H1 (cell line): ENCODE results near the gene AKIRIN1. TPM values are rescaled to one million over a fixed set of nuclear protein-coding genes. Genes with fewer than 3 reads are reported as not detected.
"Not testable (repeated sequence)": the region's sequence is repeated elsewhere in the genome, so short reads cannot be mapped to it uniquely, and the experiment has no call there.

Source experiments
- CTCF ChIA-PET: fragments of 300-600 bp; sonication (Branson Sonifier 250); formaldehyde crosslinking; loops from one replicate; lab custom pipeline; 2021; ENCODE audit not compliant: partially characterized antibody; lab: Charles Lee
- POLR2A ChIA-PET: fragments of 300-600 bp; sonication (Branson Sonifier 250); formaldehyde crosslinking; loops from one replicate; lab custom pipeline; 2021; ENCODE audit warnings: inconsistent platforms; ENCODE audit not compliant: partially characterized antibody; lab: Charles Lee
- DNase-seq, 2 experiments: peaks; one replicate each; pipeline versions ENCODE4 v3.0.0 to v3.0.0-alpha.2; 2010 to 2022; ENCODE audit warnings: low spot score in 2 of 2, low read depth in 1 of 2, mixed read lengths in 1 of 2
- FAIRE-seq: peaks from 2 replicates; lab custom pipeline; 2011; peaks lifted over from hg19 to GRCh38; lab: Jason Lieb, UNC
- H2AFZ ChIP-seq: 2 replicates; pipeline ENCODE4 v1.8.1; 2012; ENCODE audit warnings: low read length, inconsistent platforms
- H2AK5ac ChIP-seq: 2 replicates; pipeline ENCODE4 v1.6.1; 2013; ENCODE audit warnings: low read depth, low read length
- H2BK120ac ChIP-seq: replicated peaks from 2 replicates; pipeline ENCODE3; 2013; ENCODE audit warnings: low read depth, low read length, inconsistent platforms
- H2BK12ac ChIP-seq: 2 replicates; pipeline ENCODE4 v1.6.1; 2013; ENCODE audit warnings: low read depth, low read length
- H2BK15ac ChIP-seq: 2 replicates; pipeline ENCODE4 v1.6.1; 2013; ENCODE audit warnings: low read length
- H2BK20ac ChIP-seq: 2 replicates; pipeline ENCODE4 v1.6.1; 2013; ENCODE audit warnings: low read length
- H2BK5ac ChIP-seq: 2 replicates; pipeline ENCODE4 v1.6.1; 2013; ENCODE audit warnings: low read depth, low read length
- H3K14ac ChIP-seq: 2 replicates; pipeline ENCODE4 v1.6.1; 2013; ENCODE audit warnings: inconsistent platforms; ENCODE audit not compliant: insufficient read length
- H3K18ac ChIP-seq: 2 replicates; pipeline ENCODE4 v1.6.1; 2013; ENCODE audit warnings: low read length; ENCODE audit errors: extremely low read depth
- H3K23ac ChIP-seq: 2 replicates; pipeline ENCODE4 v1.6.1; 2013; ENCODE audit warnings: inconsistent platforms; ENCODE audit not compliant: insufficient read length
- H3K23me2 ChIP-seq: 2 replicates; pipeline ENCODE4 v1.6.1; 2013; ENCODE audit warnings: low read depth, low read length
- H3K27ac ChIP-seq: 2 replicates; pipeline ENCODE4 v1.6.1; 2011; ENCODE audit warnings: low read depth, low read length, inconsistent platforms
- H3K27me3 ChIP-seq, 4 experiments: replicated peaks in 1 of 4; 1 replicate in 1 of 4; 2 replicates in 3 of 4; pipeline versions ENCODE4 v1.6.1 to v1.8.1; 2011 to 2013; ENCODE audit warnings: low read length in 3 of 4, mild to moderate bottlenecking in 3 of 4, inconsistent platforms in 2 of 4, mixed read lengths in 2 of 4, moderate library complexity in 1 of 4; ENCODE audit not compliant: control insufficient read depth in 3 of 4, insufficient read depth in 3 of 4; ENCODE audit errors: extremely low read depth in 1 of 4
- H3K36me3 ChIP-seq, 4 experiments: 2 replicates each; pipeline versions ENCODE4 v1.6.1 to v1.8.1; 2011 to 2013; ENCODE audit warnings: mild to moderate bottlenecking in 4 of 4, low read length in 3 of 4, moderate library complexity in 2 of 4, control low read depth in 1 of 4, inconsistent platforms in 1 of 4; ENCODE audit not compliant: insufficient read depth in 4 of 4, control insufficient read depth in 2 of 4
- H3K4ac ChIP-seq: replicated peaks from 2 replicates; pipeline ENCODE3; 2013; ENCODE audit warnings: low read length, low read depth, mixed read lengths, inconsistent platforms; ENCODE audit not compliant: insufficient read length
- H3K4me1 ChIP-seq, 4 experiments: replicated peaks in 1 of 4; 1 replicate in 1 of 4; 2 replicates in 3 of 4; pipeline versions ENCODE4 v1.6.1 to v1.8.1; 2011 to 2013; ENCODE audit warnings: low read length in 3 of 4, inconsistent platforms in 2 of 4, mixed read lengths in 1 of 4; ENCODE audit not compliant: insufficient read depth in 4 of 4, control insufficient read depth in 3 of 4
- H3K4me2 ChIP-seq, 2 experiments: 2 replicates each; pipeline versions ENCODE4 v1.6.1 to v1.8.1; 2011 to 2013; ENCODE audit warnings: low read depth in 2 of 2, low read length in 2 of 2, control low read depth in 1 of 2, inconsistent platforms in 1 of 2, mild to moderate bottlenecking in 1 of 2; ENCODE audit not compliant: insufficient read depth in 1 of 2
- H3K4me3 ChIP-seq, 4 experiments: fragments of 200-600, 300-600 bp in 1 of 4; sonication (generic), shearing (Covaris generic), sonication (Bioruptor Twin) in 1 of 4; 2 replicates each; pipeline versions ENCODE4 v1.5.1 to v1.8.1; 2011 to 2016; ENCODE audit warnings: low read length in 4 of 4, low read depth in 3 of 4, control low read depth in 2 of 4, inconsistent platforms in 2 of 4, mild to moderate bottlenecking in 2 of 4, mixed read lengths in 1 of 4, moderate library complexity in 1 of 4; ENCODE audit not compliant: insufficient read depth in 2 of 4; ENCODE audit errors: extremely low read depth in 1 of 4
- H3K56ac ChIP-seq: replicated peaks from 2 replicates; pipeline ENCODE3; 2013; ENCODE audit warnings: low read depth, mild to moderate bottlenecking, mixed read lengths, low read length, inconsistent platforms; ENCODE audit not compliant: insufficient read length
- H3K79me1 ChIP-seq: 2 replicates; pipeline ENCODE4 v1.6.1; 2013; ENCODE audit warnings: low read depth, low read length, control low read depth
- H3K79me2 ChIP-seq, 2 experiments: 2 replicates each; pipeline versions ENCODE4 v1.6.1 to v1.8.1; 2012 to 2013; ENCODE audit warnings: low read length in 2 of 2, mild to moderate bottlenecking in 2 of 2, inconsistent platforms in 1 of 2; ENCODE audit not compliant: insufficient read depth in 2 of 2, control insufficient read depth in 1 of 2
- H3K9ac ChIP-seq, 4 experiments: replicated peaks in 1 of 4; 1 replicate in 1 of 4; 2 replicates in 3 of 4; pipeline versions ENCODE4 v1.6.1 to v1.8.1; 2011 to 2013; ENCODE audit warnings: low read depth in 3 of 4, low read length in 3 of 4, control low read depth in 2 of 4, mild to moderate bottlenecking in 2 of 4, moderate library complexity in 2 of 4, inconsistent platforms in 1 of 4; ENCODE audit errors: extremely low read depth in 1 of 4
- H3K9me3 ChIP-seq, 2 experiments: 2 replicates each; pipeline versions ENCODE4 v1.6.1 to v1.8.1; 2012 to 2013; ENCODE audit warnings: mild to moderate bottlenecking in 2 of 2, moderate library complexity in 2 of 2, control low read depth in 1 of 2, inconsistent platforms in 1 of 2, low read depth in 1 of 2, low read length in 1 of 2, mixed read lengths in 1 of 2; ENCODE audit not compliant: insufficient read depth in 2 of 2
- H4K20me1 ChIP-seq, 2 experiments: replicated peaks in 1 of 2; 2 replicates each; pipeline versions ENCODE3 to v1.8.1; 2011 to 2013; ENCODE audit warnings: inconsistent platforms in 2 of 2, low read length in 2 of 2, mild to moderate bottlenecking in 1 of 2; ENCODE audit not compliant: insufficient read depth in 2 of 2, control insufficient read depth in 1 of 2
- H4K5ac ChIP-seq: 2 replicates; pipeline ENCODE4 v1.6.1; 2013; ENCODE audit warnings: low read length, low read depth, mixed read lengths, inconsistent platforms; ENCODE audit not compliant: insufficient read length
- H4K8ac ChIP-seq: 2 replicates; pipeline ENCODE4 v1.8.0; 2013; ENCODE audit warnings: mild to moderate bottlenecking, moderate library complexity, low read length, inconsistent platforms; ENCODE audit not compliant: insufficient read depth; ENCODE audit errors: extremely low read depth
- H4K91ac ChIP-seq: replicated peaks from 2 replicates; pipeline ENCODE3; 2013; ENCODE audit warnings: low read length, mixed read lengths, inconsistent platforms; ENCODE audit not compliant: insufficient read length
- WGBS, 2 experiments: shearing (Covaris generic) in 1 of 2; methylation state at CpG; one replicate each; pipeline versions ENCODE4 v1.1.6 to v1.1.7; 2013 to 2015; ENCODE audit warnings: low lambda C conversion rate in 2 of 2, mixed read lengths in 2 of 2, inconsistent platforms in 1 of 2, low coverage in 1 of 2, missing lambda C conversion rate in 1 of 2; ENCODE audit not compliant: insufficient replicate concordance in 2 of 2, insufficient coverage in 1 of 2, insufficient read length in 1 of 2; ENCODE audit errors: extremely low coverage in 1 of 2, missing lambda C conversion rate in 1 of 2; 5-methylcytosine and 5-hydroxymethylcytosine counted together
- polyA plus RNA-seq, 7 experiments: library from polyadenylated mRNA; depleted of rRNA in 3 of 7; stranded (reverse) in 5 of 7; unstranded in 2 of 7; fragments of >200 nt in 5 of 7; fragments of 200-250 nt in 2 of 7; gene quantifications; 1 replicate in 5 of 7; 2 replicates in 1 of 7; 4 replicates in 1 of 7; pipeline versions ENCODE4 v1.2.1 to v1.2.3, GENCODE V29; 2011 to 2013; ENCODE audit warnings: missing spikeins in 2 of 7, mixed read lengths in 2 of 7
- total RNA-seq: library from RNA; stranded (reverse); fragmentation: NEBNext Ultra II Directional; extraction: Animal tissue kit (Norgen Biotek cat#: 25700); gene quantifications from 2 replicates; pipeline ENCODE4 v1.2.1, GENCODE V29; 2021

AKIRIN1 gene
- total and polyA plus RNA-seq, 2 of the 8 experiments (the other 6 are each of a cell fraction or from before 2014, with no cell fraction given): 148 to 236 TPM

DNA sequence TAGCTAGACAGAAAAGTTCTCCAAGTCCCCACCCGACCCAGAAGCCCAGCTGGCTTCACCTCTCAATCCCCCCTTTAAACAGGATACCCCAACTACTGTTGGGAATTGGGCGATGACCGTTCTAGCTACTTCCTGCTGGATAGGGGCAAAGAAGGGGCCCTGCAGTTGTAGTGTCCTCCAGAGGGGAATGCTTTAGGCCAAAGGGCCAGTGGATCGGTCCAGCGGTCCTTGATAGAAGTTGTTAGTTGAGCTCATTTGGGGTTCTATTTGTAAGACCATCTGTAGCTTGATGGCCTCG lies 12.9 kb upstream of the AKIRIN1 start:
- POLR2A ChIA-PET: interaction anchor here (2.3 kb wide), 1 partner anchor 24 kb away, joined by 5 read pairs; no protein-coding TSS in a partner anchor
- H3K23ac ChIP-seq, H3K4me3 ChIP-seq, H2BK12ac ChIP-seq, H4K8ac ChIP-seq, H4K91ac ChIP-seq, DNase-seq, H2BK5ac ChIP-seq, H2BK20ac ChIP-seq, H3K36me3 ChIP-seq, H3K56ac ChIP-seq, H3K4ac ChIP-seq, H2BK15ac ChIP-seq, H3K27me3 ChIP-seq, H3K23me2 ChIP-seq, H2AK5ac ChIP-seq, H4K20me1 ChIP-seq, H3K14ac ChIP-seq, H2BK120ac ChIP-seq, H3K79me1 ChIP-seq, H4K5ac ChIP-seq, FAIRE-seq, H2AFZ ChIP-seq, H3K18ac ChIP-seq, H3K79me2 ChIP-seq, H3K9ac ChIP-seq, H3K4me1 ChIP-seq, H3K4me2 ChIP-seq, H3K27ac ChIP-seq: not testable (repeated sequence)
- H3K9me3 ChIP-seq: peaks cover 6 to 12% of the 10 kb centered on the region in 2 experiments; a peak in 3 of 4 replicates
- 98% methylated on average over 6 of the region's 6 CpGs; no CpG with 5 or more reads in 1 of the 2 experiments for WGBS, 2 experiments
- CTCF ChIA-PET: interaction anchor here (0.6 to 1.2 kb wide), 3 partner anchors 10 to 22 kb away, joined by 3 to 4 read pairs (median 3); no protein-coding TSS in a partner anchor

DNA sequence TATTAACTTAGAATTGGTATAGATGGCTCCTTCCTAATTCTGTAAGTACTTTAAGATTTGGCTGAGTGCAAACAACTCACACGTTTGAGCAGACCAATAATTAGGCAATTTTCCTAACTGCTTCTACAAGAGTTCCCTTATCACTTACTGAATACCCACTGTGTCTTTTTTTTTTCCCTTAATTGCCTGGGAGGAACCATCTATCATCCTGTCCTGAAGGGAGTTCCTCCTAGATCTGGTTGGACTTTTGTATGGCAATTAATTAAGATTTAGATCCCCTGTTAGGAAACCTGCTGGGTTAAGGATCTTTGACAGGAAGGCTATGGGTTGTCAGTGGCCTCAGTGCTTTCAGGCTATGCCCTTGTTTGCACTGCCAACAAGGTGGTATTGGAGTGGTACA lies 11.7 kb upstream of the AKIRIN1 start:
- H3K27me3 ChIP-seq, H4K91ac ChIP-seq, H3K4me3 ChIP-seq, H3K79me2 ChIP-seq, H3K9ac ChIP-seq, H4K5ac ChIP-seq, H2BK5ac ChIP-seq, H3K4me1 ChIP-seq, DNase-seq, H2BK20ac ChIP-seq, H3K56ac ChIP-seq, H3K36me3 ChIP-seq, H2AFZ ChIP-seq, H2BK15ac ChIP-seq, H3K23ac ChIP-seq, H4K8ac ChIP-seq, H3K27ac ChIP-seq, H2BK120ac ChIP-seq, H2BK12ac ChIP-seq, H4K20me1 ChIP-seq, H3K18ac ChIP-seq, POLR2A ChIA-PET, H3K4ac ChIP-seq, H3K4me2 ChIP-seq, H3K14ac ChIP-seq, FAIRE-seq, H2AK5ac ChIP-seq, H3K23me2 ChIP-seq, H3K79me1 ChIP-seq: not testable (repeated sequence)
- WGBS, 2 experiments: 82% methylated on average over 1 of the region's 1 CpG; no CpG with 5 or more reads in 1 of the 2 experiments
- CTCF ChIA-PET: interaction anchor here (0.6 kb wide), 1 partner anchor 82 kb away, joined by 3 read pairs; no protein-coding TSS in a partner anchor
- H3K9me3 ChIP-seq: peaks cover 6 to 12% of the 10 kb centered on the region in 2 experiments; a peak in 3 of 4 replicates
